Measurements from ENCODE around the gene LIPJ. TPM values are rescaled to one million over a fixed set of nuclear protein-coding genes. Genes with fewer than 3 reads are reported as not detected.

LIPJ gene
- total and polyA plus RNA-seq, 2 of the 13 experiments (the other 11 are each of a cell fraction or from before 2014, with no cell fraction given): not detected

DNA sequence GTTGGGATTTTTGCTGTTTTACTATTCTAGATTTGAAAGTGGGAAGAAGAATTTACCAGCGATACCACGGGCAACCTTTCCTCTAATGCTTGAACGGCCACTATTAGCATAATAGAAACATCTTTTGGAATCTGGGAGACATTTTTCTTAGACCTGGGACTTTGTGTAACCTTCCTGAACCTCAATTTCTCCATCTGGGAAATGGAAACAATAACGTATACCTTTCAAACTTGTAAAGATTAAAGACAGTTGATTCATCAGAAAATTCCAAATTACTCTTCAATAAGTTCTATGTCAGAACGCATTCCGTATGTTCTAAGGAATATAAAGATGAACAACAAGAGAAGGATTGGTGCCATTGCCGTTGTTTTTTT is 3.0 kb upstream of the LIPJ start:
- Histone ChIP-seq H3K4me1 (ENCODE audit: insufficient read depth, low read length) (no peaks in the 10 kb centered on the region), H3K9me3 (ENCODE audit: low read length) (no peaks in the 10 kb centered on the region), H3K4me2 (ENCODE audit: low read depth, low read length) (peak overlapping the region; percentile 55), H3K79me2 (ENCODE audit: insufficient read depth, low read length) (no peaks in the 10 kb centered on the region), H4K20me1 (ENCODE audit: insufficient read depth, low read length) (no peaks in the 10 kb centered on the region), H3K27me3 (ENCODE audit: control insufficient read depth in 1 of 2, insufficient read depth in 2 of 2, low read length in 2 of 2) (no peaks in the 10 kb centered on the region), H3K27ac (ENCODE audit: extremely low read length, insufficient read depth, low read length) (no peak overlapping the region), H3K9ac (ENCODE audit: insufficient read depth, low read depth, low read length) (no peak overlapping the region), H3K4me3 (replicated peaks in 1 of 3; ENCODE audit: insufficient read depth in 1 of 3, low read depth in 2 of 3, low read length in 3 of 3) (no peak overlapping the region), H3K36me3 (replicated peaks in 1 of 2; ENCODE audit: control insufficient read depth in 1 of 2, insufficient read depth in 2 of 2, low read length in 2 of 2) (no peaks in the 10 kb centered on the region), H2AFZ (ENCODE audit: low read length) (no peak overlapping the region)
- WGBS (ENCODE audit: low lambda C conversion rate): 40% methylated on average over 7 of the region's 7 CpGs
- DNase-seq (ENCODE audit: low spot score) (no peak), ATAC-seq (no peak), FAIRE-seq (no peak)
- TF ChIP-seq, protein P1, sequence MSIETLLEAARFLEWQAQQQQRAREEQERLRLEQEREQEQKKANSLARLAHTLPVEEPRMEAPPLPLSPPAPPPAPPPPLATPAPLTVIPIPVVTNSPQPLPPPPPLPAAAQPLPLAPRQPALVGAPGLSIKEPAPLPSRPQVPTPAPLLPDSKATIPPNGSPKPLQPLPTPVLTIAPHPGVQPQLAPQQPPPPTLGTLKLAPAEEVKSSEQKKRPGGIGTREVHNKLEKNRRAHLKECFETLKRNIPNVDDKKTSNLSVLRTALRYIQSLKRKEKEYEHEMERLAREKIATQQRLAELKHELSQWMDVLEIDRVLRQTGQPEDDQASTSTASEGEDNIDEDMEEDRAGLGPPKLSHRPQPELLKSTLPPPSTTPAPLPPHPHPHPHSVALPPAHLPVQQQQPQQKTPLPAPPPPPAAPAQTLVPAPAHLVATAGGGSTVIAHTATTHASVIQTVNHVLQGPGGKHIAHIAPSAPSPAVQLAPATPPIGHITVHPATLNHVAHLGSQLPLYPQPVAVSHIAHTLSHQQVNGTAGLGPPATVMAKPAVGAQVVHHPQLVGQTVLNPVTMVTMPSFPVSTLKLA (IDR thresholded peaks at IDR 0.05): no peak
- TF ChIP-seq ERF (CRISPR knock-in tag; IDR thresholded peaks at IDR 0.05) (no peak), NR3C1 (CRISPR knock-in tag; IDR thresholded peaks at IDR 0.05) (no peak)
- TF ChIP-seq, protein P2, sequence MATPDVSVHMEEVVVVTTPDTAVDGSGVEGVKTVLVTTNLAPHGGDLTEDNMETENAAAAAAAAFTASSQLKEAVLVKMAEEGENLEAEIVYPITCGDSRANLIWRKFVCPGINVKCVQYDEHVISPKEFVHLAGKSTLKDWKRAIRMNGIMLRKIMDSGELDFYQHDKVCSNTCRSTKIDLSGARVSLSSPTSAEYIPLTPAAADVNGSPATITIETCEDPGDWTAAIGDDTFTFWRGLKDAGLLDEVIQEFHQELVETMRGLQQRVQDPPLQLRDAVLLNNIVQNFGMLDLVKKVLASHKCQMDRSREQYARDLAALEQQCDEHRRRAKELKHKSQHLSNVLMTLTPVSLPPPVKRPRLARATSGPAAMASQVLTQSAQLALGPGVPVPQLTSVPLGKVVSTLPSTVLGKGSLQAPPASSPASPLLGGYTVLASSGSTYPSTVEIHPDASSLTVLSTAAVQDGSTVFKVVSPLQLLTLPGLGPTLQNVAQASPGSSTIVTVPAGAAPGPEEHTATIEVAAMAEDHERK (CRISPR knock-in tag; IDR thresholded peaks at IDR 0.05; ENCODE audit: low read depth): no peak
- intact Hi-C loops (cut with micrococcal nuclease; ENCODE audit: unreplicated experiment): no loop called here
- CTCF ChIA-PET (ENCODE audit: low intra/inter-chr PET ratio, low total read pairs): no interaction called here
- in situ Hi-C loops (cut with HindIII; ENCODE audit: extremely low pct_ligation_motif_present, low pct_unique_long_range_greater_than_20kb): no loop called here
- POLR2A ChIA-PET: no interaction called here
- BruUV-seq (replicated peaks): no TSS peak

DNA sequence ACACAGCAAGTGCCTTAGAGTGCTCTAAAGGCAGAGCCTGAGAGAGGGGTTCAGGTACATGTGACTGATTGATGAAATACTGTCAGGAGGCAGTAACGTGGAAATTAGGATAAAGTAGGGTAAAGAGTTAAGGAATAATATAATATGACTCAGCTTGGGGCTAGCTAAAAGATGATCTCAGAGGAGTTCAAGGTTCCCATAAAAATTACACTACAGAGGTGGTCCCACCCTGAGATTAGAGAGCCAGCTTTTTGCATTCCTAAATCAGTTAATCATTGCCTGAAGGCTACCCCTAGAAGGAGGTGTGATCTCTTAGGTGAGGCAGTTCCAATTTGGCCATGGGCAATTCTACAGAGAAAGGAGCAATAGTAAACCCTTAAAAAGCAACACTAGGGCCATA is 5.8 kb downstream of the LIPJ start:
- Histone ChIP-seq H3K4me2 (ENCODE audit: low read depth, low read length) (no peak overlapping the region), H3K36me3 (replicated peaks in 1 of 2; ENCODE audit: control insufficient read depth in 1 of 2, insufficient read depth in 2 of 2, low read length in 2 of 2) (no peaks in the 10 kb centered on the region), H4K20me1 (ENCODE audit: insufficient read depth, low read length) (no peaks in the 10 kb centered on the region), H3K9me3 (ENCODE audit: low read length) (no peaks in the 10 kb centered on the region), H3K9ac (ENCODE audit: insufficient read depth, low read depth, low read length) (no peak overlapping the region), H3K4me1 (ENCODE audit: insufficient read depth, low read length) (no peaks in the 10 kb centered on the region), H3K79me2 (ENCODE audit: insufficient read depth, low read length) (no peaks in the 10 kb centered on the region), H2AFZ (ENCODE audit: low read length) (no peak overlapping the region), H3K27me3 (ENCODE audit: control insufficient read depth in 1 of 2, insufficient read depth in 2 of 2, low read length in 2 of 2) (no peaks in the 10 kb centered on the region), H3K27ac (ENCODE audit: extremely low read length, insufficient read depth, low read length) (no peak overlapping the region), H3K4me3 (replicated peaks in 1 of 3; ENCODE audit: insufficient read depth in 1 of 3, low read depth in 2 of 3, low read length in 3 of 3) (no peak overlapping the region)
- ATAC-seq: no peak
- whole genome bisulfite sequencing (ENCODE audit: low lambda C conversion rate): 0% methylated on average over 1 of the region's 1 CpG
- CTCF ChIA-PET (ENCODE audit: low intra/inter-chr PET ratio, low total read pairs): no interaction called here
- in situ Hi-C loops (cut with HindIII; ENCODE audit: extremely low pct_ligation_motif_present, low pct_unique_long_range_greater_than_20kb) (no loop called here), intact Hi-C loops (cut with micrococcal nuclease; ENCODE audit: unreplicated experiment) (no loop called here)
- no TSS peak for BruUV-seq (replicated peaks)
- TF ChIP-seq, protein P3, sequence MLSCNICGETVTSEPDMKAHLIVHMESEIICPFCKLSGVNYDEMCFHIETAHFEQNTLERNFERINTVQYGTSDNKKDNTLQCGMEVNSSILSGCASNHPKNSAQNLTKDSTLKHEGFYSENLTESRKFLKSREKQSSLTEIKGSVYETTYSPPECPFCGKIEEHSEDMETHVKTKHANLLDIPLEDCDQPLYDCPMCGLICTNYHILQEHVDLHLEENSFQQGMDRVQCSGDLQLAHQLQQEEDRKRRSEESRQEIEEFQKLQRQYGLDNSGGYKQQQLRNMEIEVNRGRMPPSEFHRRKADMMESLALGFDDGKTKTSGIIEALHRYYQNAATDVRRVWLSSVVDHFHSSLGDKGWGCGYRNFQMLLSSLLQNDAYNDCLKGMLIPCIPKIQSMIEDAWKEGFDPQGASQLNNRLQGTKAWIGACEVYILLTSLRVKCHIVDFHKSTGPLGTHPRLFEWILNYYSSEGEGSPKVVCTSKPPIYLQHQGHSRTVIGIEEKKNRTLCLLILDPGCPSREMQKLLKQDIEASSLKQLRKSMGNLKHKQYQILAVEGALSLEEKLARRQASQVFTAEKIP (CRISPR knock-in tag; IDR thresholded peaks at IDR 0.05; ENCODE audit: borderline replicate concordance): no peak
- TF ChIP-seq ZSCAN30 (CRISPR knock-in tag; IDR thresholded peaks at IDR 0.05) (no peak), ZFP82 (CRISPR knock-in tag; IDR thresholded peaks at IDR 0.05; ENCODE audit: borderline replicate concordance) (no peak), HNF4G (IDR thresholded peaks at IDR 0.05; ENCODE audit: borderline replicate concordance, low read depth, low read length) (no peak), HNF4G (CRISPR knock-in tag; IDR thresholded peaks at IDR 0.05; ENCODE audit: borderline replicate concordance, low read depth) (no peak), GTF3A (CRISPR knock-in tag; conservative IDR thresholded peaks at IDR 0.05) (no peak)
- TF ChIP-seq, protein P4, sequence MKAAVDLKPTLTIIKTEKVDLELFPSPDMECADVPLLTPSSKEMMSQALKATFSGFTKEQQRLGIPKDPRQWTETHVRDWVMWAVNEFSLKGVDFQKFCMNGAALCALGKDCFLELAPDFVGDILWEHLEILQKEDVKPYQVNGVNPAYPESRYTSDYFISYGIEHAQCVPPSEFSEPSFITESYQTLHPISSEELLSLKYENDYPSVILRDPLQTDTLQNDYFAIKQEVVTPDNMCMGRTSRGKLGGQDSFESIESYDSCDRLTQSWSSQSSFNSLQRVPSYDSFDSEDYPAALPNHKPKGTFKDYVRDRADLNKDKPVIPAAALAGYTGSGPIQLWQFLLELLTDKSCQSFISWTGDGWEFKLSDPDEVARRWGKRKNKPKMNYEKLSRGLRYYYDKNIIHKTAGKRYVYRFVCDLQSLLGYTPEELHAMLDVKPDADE (CRISPR knock-in tag; IDR thresholded peaks at IDR 0.05): no peak
- DNase-seq (ENCODE audit: low spot score): no peak
- POLR2A ChIA-PET: no interaction called here
- FAIRE-seq: no peak
